HG02571 (cell line): ENCODE data around the gene LEF1.

ENCODE experiments used
- ATAC-seq: cut with Tn5 transposase; IDR thresholded peaks from one replicate; pipeline ENCODE4 v1.9.1; 2021; ENCODE audit warnings: mild to moderate bottlenecking, moderate library complexity; ENCODE audit not compliant: unreplicated experiment

Gene LEF1

DNA sequence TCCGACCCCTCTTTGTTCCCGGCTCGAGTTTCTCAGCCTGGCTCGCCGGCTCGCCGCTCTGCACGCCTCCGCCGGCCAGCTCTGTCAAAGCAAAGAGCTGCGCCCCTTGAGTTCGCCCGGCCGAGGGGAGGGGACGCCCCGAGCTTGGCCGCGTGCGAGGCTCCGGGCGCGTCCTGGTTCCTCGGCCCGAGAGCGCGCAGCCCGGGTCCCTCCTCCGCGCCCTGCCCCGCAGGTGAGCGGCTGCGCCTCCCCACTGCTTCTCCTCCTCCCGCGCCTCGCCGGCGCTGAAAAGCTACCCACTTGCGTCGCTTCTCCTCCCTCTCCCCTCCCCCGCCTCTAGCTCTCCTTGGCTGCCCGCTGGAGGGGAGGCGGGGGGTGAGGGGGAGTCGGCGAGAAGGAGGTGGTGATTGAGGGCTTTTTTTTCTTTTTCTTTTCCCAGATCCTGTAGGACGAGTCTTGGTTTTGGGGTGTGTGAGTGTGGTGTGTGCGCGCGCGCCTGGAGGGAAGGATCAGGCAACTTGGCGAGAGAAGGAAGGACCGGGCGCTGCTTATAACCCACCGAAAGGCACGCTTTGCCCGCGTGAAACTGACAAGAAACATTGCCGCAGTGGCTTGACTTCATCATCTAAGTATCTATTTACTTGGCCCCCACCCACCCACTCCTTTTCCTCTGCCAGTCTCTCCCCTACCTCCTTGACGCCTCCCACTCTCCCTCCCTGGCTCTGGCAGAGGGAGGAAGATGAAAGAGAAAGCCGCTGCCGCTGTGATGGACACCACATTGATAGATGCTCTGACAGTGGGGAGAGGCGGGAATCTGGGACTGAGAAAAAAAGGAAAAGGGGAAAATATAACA, at the start of gene LEF1:
TSS of gene LEF1 (minus strand) at position 262 of the 853 bp plus-strand sequence. CDS start 1,165 bp downstream, outside the sequence.
- peak; percentile 30 for ATAC-seq

DNA sequence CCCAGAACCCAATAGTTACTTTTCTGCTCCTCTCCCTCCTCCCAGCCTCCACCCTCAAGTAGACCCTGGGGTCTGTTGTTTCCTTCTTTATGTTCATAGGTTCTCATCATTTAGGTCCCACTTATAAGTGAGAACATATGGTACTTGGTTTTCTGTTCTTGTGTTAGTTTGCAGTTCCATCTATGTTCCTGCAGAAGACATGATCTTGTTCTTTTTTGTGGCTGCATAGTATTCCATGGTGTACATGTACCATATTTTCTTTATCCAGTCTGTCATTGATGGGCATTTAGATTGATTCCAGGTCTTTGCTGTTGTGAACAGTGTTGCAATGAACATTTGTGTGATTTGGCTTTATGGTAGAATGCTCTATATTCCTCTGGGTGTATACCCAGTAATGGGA, 47.8 kb upstream of the LEF1 start:
- no peak for ATAC-seq

DNA sequence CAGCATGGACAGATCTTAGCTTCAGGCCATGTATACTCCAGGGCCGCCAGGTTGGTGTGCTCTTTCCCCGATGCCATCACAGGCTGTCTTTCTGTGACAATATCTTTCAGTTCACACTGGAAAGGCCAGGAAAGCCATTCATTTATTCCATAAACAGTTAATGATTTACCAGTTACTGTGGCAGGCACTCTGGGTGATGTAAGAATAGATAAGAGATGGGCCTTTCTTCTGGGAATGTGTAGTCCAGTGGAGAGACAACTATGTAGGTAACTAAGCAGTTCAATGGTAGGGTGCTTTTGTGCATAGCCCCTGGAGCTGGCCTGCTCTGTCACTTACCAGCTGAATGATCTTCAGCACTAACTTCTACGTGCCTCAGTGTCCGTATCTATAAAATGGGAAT, 46.3 kb upstream of the LEF1 start:
- no peak for ATAC-seq

DNA sequence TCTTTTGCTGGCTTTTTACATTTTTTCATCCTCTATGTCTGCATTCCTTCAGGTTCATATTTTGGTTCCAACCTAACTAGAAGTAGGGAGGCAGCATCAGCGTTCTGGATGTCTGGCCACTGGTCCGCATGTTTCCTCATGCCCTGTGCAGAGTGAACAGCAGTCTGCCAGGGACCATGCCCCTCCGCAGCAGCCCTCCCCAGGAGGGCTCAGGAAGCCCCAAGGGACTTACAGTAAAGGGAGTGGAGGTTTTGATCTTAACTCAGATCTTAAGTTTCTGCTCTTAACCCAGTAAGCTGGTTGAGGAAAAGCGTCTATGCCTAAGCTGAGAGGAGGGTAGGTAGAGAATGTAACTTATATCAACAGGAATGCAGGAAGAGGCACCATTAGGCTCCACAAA, 45.0 kb upstream of the LEF1 start:
- no peak for ATAC-seq

DNA sequence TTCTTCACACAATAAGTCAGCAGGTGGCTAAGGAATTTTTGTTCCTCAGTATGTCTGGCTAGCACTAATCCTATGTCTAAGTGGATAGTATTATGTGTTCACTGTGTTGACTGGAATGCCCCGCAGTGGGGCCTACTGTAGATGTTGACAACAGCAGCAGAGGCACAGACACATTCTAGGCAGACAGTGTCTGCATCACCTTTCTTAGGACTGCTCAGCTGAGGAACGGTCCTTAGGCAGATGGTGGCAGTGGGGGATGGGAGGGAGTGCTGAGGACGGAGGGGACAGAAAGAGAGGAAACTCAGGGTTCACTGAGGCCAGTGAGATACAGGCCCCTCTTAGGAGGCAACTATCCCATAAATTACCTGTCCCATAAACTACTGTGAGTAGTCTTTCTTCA, 44.6 kb upstream of the LEF1 start:
- ATAC-seq = no peak

DNA sequence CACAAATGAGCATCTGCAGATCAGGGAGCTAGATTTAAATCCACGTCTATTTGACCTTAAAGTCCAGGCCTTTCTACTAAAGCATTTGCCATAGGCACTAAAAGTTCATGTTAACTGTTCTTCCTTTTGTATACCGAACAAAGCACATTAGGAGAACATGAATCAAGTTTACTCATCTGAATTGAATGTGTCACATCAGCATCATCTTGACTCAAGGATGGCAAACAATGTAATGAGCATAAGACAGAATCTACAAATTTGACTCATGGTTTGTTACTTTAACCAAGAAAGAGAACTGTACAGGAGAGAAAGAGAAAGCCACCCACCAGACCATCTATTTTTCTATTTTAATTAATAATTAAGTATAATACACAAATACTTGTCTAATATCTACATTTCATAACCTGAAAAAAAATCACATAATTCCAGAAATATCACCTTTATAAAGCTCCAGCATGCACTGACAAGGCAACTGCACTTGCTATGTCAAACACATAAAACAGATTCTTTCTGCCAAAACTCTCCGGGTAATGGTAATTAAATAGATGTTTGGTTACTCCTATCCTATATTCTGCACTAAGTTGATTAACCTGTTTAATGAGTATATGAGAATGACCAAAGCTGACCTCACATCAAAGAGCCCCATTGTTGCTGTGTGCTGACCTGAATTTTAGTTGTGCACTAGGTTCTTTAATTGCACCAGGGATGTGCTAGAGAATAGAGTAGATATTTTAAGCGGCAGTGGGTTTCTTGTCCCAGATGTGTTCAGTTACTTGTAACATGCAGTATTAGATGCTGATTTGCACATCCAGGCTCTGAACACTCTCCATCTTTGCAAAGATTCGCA, 42.5 kb upstream of the LEF1 start:
- no peak for ATAC-seq

DNA sequence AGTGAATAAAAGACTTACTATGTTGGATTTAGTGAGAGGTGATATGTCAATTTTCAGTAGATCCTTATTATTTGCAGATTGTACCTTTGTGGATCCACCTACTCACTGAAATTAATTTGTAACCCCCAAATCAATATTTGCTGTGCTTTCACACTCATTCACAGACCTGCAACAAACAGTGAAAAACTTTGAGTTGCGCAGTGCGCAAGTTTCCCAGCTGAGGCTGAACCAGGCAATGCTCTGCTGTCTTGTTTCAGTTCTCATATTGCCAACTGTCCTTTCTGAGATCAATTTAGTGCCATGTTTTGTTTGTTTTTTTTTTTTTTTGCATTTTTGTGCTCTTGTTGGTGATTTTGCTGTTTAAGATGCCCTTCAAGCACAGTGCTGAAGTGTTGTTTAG, 40.8 kb upstream of the LEF1 start:
- ATAC-seq = no peak

DNA sequence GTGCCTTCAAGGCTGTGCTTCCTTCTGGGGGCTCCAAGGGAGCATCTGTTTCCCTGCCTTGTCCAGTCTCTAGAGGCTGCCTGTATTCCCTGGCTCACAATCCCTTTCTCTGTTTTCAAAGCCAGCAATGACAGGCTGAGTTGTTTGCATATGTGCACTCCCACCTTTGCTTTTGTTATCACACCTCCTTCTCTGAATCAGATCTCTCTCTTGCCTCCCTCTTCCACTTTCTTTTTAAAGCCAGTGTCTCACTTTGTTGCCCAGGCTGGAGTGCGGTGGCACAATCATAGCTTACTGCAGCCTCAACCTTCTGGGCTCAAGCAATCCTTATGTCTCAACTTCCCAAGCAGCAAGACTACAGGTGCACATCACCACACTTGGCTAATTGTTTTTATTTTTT, 37.1 kb upstream of the LEF1 start:
- no peak for ATAC-seq

DNA sequence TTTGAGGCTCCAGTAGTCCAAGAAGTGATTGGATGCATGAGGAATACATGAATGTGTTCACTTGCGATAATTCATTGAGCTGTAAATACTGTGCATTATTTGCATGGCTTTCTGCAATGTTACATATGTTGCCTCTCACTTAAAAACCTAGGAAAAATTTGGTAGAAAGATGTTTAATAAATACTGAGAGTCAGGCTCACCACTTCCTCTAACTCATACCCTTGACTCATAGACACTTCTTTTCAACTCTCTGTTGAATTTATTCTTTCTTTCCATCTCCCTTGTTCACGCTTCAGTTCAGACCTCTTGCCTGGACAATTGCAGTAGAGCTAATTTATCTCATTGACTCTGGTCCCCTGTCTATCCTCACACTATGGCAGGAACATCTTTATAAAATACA, 35.8 kb upstream of the LEF1 start:
- no peak for ATAC-seq

DNA sequence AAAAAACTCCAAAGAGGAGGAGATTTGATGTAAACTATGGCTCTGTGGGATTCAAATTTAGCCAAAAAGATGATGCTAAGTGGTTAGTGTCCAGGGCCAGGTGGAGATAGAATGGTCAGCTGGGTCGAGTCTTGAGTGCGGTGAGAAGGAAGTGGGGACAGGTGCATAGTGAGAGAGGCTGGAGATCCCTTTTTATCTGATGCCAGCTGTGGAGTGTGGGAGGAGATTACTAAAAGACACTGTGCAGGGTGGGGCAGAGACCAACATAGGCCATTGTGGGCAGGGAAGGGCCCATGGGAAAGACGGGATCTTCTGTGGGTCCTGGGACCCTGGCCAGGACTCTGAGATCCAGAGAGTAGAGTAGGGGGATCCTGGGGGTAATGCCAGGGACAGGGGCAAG, 34.6 kb upstream of the LEF1 start:
- ATAC-seq = no peak

DNA sequence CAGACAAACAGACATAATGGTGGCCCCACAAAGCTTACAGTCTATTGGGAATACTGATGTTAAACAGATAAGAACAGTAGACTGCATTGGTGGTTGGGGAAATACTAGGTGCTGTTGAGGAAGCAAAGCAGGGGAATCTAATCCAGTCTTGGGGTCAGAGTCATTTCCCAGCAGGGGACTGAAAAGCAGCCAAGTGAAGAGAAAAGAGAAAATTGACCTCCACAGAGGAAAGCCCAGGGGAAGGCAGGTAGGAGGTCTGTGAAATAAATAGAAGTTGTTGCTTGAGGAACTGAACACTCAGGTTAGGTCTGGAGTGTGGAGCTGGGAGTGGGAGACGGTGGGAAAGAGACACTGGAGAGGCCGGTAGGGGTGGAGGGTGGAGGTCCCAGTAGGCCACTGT, 33.0 kb upstream of the LEF1 start:
- ATAC-seq = no peak

DNA sequence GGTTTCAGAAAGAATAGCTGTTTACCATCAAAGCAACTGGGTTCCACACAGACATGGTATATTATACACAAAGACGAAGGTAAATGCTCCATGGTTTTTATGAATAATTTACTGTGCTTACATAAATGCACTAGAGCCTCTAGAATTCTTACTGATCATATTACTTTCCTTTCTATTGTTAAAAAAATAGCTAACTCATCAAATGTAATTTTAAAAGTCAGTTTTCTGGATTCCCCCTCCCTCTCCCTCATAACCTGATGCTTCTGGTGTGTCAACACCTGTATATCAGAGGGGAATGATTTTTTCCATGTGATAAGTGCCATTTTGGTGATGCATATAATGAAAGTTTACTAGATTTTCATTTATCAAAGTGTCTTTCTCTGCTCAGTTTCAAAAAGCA, 31.1 kb upstream of the LEF1 start:
- no peak for ATAC-seq

DNA sequence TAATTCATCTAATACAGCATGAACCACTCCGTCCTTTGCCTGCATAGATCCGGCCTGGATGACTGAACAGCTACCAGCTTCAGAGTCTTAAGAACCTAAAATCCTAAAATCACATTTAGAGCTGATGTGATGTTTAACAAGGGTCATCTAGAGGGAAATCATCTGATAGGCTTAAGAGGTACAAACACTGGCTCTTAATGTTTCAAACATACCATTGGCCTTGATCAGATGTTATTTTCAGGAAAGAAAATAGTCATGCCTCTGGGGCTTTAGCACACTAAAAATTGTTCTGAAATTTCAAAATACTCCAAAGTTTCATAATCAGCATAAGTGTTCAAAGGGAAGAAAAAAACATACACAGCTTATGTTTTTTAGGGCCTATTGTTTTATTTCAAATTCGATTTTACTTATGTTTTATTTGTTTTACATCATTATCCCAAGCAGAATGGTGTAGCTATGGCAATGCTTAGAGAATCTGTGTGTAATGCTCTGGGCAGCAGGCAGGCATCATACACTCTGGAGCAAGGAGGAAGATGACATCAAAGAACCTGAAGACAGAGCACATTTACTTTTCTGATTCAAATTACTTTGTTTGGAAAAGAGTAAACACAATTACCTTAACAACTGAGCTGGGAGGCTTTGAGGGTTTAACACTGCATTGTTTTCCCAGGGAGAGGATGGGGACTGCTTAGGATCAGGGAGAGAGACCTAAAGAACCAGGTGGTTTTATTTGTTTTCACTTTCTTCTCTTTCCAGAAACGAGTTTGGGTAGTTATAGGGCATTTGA, 25.3 kb upstream of the LEF1 start:
- no peak for ATAC-seq

DNA sequence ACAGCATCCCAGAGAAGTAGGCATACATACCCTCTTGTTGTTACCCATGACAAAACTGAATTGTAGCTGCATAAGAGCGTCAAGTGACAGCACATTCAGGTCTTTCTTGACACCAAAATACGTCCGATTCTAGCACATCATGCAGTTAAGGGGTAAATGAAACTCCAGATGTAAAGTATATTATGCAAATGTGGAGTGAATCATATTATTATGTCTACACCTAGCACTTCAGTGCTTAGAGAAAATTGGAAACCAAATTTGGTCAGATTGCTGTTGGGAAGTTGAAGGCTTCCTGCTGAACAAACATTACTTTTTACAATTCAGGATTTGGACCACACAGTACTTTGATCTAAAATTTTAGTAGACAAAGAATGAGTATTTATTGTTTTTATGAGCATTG, 24.2 kb upstream of the LEF1 start:
- ATAC-seq = no peak

DNA sequence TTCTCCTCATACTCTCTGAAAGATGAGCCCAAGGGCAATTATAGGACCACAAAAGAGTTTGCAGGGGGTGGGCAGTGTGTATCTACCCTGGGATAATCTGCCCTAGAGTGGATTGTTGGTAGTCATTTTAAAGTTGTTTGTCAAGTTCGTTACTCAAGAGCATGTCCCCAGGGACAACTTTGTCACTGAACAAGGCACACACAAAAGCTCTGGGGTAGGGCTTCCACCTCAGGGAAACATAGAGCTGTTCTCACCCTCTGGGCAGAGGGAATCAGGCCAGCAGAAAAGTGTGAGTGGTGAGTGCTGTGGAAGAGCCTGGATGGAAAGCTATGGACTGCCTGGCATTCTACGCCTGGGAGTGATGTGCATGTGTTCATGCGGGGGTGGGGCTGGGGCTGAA, 23.3 kb upstream of the LEF1 start:
- no peak for ATAC-seq

DNA sequence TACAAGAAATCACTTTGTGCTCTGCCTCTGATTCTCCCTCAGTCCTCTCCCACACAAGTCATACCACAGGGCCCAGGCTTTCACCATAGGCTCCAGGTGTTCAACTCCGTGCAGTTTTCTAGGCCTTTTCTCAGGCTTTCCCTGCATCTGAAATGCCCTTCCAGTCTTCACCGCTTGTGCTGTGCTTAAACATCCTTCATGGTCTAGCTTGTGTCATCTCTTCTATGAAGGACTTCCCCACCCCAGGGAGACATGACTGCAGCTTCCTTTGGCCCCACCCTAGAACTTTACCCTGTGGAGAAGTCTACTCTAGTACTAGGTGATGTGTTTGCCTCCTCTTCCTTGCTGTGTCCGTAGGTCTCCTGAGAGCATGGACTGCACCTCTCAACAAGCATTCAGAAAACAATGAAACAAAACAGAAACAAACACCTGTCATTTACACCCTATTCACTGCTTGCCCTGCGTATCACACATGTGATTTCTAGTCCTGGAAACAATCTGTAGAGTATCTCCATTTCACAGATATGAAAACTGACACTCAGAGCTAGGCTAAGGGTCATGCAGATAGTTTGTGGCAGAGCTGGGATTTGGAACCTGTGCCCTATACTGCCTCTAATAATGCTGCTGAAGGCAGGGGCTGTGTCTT, 22.7 kb upstream of the LEF1 start:
- ATAC-seq = no peak

DNA sequence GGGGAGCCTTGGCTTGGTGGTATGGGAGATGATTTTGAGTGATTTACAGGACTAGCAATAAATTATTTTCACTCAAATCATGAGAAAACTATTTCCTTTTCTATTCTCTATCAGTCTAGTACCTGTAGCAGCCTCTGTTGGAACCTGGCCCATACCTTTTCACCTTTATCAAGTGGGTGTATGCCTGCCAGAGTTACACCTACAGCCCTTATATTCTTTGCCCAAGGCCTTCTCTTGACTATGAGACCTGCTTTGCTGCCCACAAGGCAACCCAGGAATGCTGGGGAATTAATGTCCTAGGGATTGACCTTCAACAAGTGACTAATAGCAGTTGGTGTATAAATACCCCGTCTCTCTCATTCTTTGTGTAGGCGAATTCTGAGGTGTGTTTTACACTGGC, 20.0 kb upstream of the LEF1 start:
- ATAC-seq = no peak

DNA sequence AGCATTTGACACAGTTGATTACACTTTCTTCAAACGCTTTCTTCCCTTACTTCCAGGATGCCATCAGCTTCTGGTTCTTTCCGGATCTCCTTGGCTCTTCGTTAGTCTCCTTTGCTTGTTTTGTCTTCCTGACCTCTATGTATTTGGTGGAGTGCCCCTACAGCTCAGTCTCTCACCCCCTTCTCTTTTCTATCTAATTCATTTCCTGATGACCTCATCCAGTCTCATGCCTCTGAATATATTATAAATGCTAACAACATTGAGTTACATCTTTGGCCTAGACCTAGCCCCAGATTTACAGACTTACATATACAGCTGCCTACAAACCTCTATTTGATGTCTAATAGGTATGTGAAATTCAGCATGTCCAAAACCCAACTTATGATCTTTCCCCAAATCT, 16.5 kb upstream of the LEF1 start:
- no peak for ATAC-seq

DNA sequence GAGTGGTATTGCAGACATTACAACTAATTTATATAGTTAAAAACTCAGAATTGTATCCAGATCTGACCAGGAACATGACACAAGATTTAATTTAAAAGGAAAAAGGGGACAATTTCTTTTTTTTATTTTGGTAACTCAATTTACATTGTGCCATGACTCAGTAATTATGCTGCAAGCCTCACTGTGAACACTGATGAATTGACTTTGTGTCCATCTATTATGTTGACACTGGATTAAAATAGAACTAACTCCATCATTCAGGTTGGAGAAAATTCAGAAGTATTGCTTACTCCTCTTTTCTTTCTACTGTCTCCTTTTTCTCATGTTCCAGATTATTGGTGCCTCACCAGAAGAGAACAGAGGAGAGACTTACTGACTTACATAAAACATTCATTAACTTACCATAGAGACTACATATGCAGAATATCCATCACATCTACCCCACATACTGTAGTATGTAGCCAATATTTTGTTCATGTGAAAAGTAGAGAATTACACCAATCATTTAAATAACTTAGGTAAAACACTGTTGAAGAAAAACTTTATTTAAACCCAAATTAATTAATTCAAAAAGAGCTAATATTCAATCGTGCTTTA, 15.8 kb upstream of the LEF1 start:
- ATAC-seq = no peak

DNA sequence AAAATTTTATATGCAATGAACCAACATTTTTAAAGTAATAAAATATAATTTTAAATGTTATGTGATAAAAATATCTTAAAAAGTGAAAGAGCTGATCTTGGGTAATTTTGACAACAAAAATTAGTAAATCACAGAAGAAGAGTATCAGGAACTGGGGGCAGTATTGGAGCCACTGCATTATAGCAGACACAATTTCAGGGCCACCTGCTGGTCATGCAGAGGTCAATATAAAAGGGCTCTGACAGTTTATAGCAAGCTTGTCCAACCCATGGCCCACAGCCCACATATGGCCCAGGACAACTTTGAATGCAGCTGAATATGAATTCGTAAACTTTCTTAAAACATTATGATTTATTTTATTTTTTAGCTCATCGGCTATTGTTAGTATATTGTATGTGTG, 13.0 kb upstream of the LEF1 start:
- no peak for ATAC-seq

DNA sequence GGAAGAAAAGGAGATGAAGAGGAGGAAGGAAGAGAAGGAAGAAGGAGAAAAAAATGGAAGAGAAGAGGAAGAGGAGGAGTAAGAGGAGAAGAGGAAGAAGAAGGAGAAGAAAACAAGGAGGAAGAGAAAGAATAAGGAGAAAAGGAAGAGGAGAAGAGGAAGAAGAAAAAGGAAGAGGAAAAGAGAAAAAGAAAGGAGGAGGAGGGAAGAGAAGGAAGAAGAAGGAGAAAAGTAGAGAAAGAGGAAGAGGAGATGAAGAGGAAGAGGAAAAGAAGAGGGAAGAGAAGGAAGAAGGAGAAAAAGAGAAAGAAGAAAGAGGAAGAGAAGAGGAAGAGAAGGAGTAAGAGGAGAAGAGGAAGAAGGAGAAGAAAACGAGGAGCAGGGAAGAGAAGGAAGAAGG, 11.8 kb upstream of the LEF1 start:
- no peak for ATAC-seq
